Cardiac septum (tissue), 1 donor: ENCODE data around the gene PRKCA. TPM values are rescaled to one million over a fixed set of nuclear protein-coding genes. Genes with fewer than 3 reads are reported as not detected.

Experiments used
- DNase-seq: peaks from one replicate; pipeline ENCODE4 v3.0.0-alpha.2; 2020; ENCODE audit warnings: low spot score
- intact Hi-C: fragments of 100-400 bp; cut with DNase I; formaldehyde crosslinking; loops from one replicate; pipeline ENCODE4 v1.14.0; 2022
- total RNA-seq: library from RNA; stranded (reverse); fragmentation: NEBNext Ultra II Directional; extraction: Animal tissue kit (Norgen Biotek cat#: 25700); gene quantifications from one replicate; pipeline ENCODE4 v1.2.1, GENCODE V29; 2021
- donor health status: DM: no; HTN: no; CAD: no.

PRKCA gene
- total RNA-seq, 1 donor from 2014 or later: 15.0 TPM

- DNase-seq: no peak
- intact Hi-C loops: no loop called here
Observed at GRCh38 chr17:66403846-66404556, 101.6 kb downstream of the PRKCA start.

- intact Hi-C loops: no loop called here
- DNase-seq: no peak
Observed at GRCh38 chr17:66405836-66406677, 103.6 kb downstream of the PRKCA start.

DNA sequence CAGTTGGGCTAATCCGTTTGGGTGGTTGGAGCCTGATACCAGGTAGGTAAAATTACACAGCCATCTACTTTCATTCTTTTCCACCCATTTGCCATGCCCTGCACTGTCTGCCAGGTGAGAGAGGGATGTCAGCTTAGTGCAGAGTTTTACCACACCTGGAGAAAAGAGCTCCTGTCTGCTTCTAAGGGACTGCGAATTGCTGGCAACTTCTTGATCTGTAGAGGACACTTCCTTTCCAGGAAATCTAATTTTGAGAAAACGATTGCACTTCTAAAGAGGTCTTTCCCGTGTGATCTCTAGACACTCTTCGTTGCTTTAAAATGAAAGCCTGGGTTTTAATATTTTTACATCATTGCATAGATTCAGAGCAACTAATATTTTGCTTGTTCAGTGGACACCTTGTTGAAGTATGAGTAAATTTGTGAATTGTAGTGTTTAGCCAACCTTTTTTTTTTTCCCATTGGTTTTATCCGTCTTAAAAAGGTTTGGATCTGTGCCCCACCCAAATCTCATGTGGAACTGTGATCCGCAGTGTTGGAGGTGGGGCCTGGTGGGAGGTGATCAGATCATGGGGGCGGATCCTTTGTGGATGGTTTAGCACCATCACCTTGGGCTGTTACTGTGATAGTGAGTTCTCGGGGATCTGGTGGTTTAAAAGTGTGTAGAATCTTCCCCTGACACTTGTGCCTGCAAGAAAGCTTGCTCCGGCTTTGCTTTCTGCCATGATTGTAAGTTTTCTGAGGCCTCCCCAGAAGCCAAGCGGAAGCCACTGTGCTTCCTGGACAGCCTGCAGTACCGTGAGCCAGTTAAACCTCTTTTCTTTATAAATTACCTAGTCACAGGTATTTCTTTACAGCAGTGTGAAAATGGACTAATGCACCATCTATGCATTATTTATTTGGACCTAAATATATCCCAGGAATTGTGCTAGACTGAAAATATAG is 104.6 kb downstream of the PRKCA start:
- intact Hi-C loops: no loop called here
- no peak for DNase-seq

- no peak for DNase-seq
- intact Hi-C loops: no loop called here
Observed at GRCh38 chr17:66407864-66408263, 105.5 kb downstream of the PRKCA start.

DNA sequence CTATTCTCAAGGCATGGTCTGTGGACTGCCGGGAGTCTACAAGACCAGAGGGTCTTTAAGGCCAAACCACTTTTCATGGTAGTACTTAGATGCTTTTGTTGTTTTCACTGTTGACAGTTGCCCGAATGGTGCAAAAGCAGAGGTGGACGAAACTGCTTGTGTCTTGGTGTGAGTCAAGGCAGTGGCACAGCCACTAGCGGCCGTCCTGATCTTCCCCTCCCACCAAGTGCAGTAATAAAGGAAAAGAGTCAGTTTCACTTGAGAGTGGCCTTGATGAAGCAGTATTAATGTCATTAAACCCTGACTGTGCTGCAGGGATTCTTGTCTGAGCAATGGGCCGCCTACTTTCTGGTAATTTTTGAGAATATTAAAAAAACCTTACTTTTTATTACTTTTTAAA is 109.1 kb downstream of the PRKCA start:
- intact Hi-C loops: no loop called here
- no peak for DNase-seq

DNA sequence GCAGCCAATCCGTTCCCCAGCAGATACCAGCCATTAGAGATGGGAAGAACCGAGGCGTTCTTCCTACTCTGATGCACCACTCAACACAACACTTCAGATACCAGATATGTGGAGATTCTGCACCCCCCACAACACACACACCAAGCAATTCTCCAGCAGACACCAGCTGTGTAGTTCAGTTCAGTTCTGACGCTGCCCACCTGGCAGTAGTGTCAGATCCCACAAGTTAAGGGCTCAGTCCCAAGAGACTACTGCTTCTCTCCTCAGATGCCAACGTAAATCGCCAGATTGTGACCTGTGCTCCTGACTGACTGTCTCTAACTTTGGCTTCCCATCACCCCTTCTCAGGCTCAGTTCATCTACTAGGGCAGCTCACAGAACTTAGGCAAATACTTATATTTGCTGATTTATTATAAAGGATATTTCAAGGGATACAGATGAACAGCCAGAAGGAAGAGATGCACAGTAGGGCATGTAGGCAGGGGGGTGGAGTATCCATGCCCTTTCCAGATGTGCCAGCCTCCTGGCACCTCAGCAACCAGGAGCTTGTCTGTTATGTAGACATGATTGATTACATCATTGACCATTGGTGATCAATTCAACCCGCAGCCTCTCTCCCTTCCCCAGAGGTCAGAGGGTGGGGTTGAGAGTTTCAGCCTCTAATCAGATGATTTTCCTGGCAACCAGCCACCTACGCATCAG is 110.6 kb downstream of the PRKCA start:
- no peak for DNase-seq
- intact Hi-C loops: no loop called here

DNA sequence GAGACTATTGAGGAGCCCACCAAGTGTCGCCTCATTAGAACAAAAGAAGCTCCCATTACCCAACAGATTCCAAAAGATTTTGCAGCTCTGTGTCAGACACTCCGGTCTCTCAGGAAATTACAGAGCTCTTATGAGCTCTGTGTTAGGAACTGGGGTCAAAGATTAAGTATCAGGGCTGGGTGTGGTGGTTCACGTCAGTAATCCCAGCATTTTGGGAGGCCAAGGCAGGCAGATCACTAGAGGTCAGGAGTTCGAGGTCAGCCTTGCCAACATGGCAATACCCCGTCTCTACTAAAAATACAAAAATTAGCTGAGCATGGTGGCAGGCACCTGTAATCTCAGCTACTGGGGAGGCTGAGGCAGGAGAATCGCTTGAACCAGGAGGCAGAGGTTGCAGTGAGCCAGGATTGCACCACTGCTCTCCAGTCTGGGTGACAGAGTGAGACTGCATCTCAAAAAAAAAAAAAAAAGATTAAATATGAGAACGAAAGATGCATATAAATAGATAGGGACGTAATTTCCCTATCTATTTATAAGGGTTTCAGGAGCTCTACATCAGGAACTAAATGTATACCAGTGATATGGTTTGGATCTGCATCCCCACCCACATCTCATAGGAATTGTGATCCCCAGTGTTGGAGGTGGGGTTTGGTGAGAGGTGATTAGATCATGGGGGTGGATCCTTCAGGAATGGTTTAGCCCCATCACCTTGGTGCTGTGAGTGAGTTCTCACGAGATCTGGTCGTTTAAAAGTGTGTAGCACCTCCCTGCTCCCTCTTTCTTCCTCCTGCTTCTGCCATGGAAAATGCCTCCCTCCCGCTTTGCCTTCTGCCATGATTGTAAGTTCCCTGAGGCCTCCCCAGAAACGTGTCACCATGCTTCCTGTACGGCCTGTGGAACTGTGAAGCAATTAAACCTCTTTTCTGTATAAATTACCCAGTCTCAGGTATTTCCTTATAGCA is 111.4 kb downstream of the PRKCA start:
- intact Hi-C loops: no loop called here
- DNase-seq: no peak

DNA sequence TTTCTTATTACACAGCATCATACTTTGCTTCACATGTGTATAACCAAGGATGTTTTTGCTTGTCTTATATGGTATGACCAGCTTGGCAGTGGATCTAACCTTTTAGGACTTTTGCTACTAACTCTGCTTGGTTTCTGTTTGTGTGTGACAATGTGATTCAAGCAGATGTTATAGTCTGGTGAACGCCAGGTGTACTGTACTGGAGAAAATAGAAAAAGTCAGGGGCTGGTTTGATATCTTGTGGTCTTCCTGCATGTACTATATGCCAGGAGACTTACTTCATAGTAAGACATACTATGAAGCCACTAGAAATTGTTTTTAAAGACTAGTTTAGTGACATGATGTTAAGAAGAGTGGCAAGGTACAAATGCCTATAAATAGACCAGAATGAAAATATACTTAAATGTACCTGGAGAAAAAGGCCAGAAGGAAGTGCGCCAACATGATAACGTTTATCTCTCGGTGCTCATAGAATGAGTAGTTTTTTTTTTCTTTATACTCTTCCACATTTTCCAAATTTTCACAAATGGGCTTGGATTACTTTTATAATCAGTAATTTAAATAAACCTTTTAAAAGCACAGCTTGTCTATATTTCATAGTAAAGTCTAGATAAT is 112.3 kb downstream of the PRKCA start:
- DNase-seq: no peak
- intact Hi-C loops: no loop called here

DNA sequence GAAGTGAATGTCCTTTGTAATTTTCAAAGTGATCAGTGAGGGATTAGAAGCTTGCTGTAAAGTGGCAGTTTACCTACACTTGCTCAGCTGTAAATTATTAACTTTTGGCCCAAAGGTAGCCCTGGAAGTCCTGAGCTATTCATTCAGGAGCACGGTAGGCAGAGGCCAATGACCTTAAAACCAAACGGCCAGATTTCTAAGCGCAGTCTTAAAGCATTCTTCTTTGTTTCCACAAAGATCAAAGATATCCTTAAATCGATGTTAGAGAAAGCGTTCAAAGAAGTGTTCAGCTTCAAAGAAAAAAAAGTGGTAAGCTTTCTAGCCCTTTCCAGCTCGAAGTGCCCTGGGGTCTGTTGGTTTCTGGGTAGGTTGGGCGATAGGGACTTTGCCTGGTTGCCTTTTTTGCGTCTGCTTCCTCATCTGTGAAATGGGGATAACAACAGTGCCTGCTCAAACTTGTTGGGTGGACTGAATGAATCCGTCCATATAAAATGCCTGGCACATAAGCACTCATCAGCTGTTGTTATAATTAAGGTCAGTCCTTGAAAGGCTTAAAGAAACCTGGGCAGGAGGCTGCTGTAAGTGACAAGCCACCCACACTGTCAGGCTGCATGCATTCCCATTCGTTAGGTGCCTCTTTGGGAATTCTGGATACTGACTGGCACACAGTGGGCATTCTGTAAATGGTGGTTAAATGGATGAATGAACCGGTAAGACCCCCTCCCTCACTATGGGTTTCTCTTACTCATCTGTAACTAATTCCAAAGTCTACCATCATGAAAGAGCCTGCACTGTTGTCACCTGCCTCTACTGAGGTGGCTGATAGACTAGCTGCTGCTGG is 113.2 kb downstream of the PRKCA start:
- no peak for DNase-seq
- intact Hi-C loops: no loop called here

DNA sequence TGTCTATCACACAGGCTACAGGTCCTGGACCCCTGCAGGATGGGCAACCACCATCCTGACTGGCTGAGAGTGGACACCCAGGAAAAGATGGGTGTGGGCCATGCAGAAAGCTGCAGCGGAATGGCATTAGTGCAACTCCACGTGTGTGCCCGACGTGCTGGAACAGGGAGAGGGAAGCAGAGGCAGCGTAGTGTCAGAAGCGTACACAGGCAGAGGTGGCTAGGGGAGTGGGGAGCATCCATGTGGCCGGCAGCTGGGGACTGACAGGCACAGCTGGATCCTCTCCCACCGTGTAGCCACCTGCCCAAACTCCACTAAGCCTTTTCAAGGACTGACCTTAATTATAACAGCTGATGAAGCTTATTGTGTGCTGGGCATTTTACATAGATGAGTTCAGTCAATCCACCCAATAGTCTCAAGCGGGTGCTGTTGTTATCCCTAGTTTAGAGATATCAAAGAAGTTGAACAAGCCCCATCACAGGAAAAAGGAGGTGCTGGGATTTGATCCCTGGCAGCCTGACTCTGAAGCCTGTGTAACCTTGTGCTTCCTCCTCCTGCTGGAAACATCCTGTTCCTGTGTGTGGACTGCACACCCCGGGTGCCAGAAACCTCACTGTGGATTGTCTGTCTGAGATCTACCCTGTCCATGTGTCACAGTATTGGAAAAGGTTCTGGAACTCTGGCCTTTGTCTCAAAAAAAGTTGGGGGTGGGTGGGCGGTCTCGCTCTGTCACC is 114.0 kb downstream of the PRKCA start:
- DNase-seq: no peak
- intact Hi-C loops: no loop called here

GRCh38 chr17:66417300-66417719 is 114.9 kb downstream of the PRKCA start:
- DNase-seq: no peak
- intact Hi-C loops: no loop called here

DNA sequence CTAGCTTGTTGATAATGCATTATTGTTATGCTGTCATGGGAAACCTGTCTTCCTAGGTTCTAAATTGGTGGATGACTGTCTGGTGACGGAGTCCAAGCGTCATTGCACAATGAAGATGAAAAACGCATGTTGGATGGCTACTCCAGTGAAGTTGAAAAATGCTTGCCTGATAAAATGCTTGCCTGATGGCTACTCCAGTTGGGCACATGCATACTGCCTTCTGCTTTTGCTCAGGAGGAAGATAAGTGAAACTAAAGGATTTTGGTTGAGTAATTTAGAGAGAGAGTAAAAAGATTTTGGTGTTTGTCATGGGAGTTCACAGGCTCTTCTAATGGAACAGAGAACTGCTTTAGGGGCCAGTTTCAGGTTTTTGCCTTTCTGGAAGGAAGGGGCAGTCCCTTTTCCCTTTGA is 118.6 kb downstream of the PRKCA start:
- intact Hi-C loops: no loop called here

DNA sequence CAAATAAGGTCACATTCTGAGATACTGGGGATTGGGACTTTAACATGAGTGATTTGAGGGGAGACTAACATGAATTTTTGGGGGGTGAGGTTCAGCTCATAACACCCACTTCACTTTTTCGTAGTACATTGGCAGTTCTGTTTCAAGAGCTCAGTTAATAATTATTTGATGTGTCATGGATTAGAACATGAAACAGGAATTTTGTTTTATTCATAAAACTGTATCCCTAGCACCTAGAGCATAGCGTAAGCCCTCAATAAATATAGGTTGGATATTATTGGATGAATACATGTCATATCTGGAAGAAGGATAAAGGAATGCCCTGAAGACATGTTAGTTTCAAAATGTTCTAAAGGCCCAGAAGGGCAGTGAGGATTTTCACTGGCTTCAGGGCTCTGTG is 119.8 kb downstream of the PRKCA start:
- DNase-seq: no peak
- intact Hi-C loops: no loop called here

More for the DNA sequence above, 118.6 kb downstream of the PRKCA start:
- no peak for DNase-seq

DNA sequence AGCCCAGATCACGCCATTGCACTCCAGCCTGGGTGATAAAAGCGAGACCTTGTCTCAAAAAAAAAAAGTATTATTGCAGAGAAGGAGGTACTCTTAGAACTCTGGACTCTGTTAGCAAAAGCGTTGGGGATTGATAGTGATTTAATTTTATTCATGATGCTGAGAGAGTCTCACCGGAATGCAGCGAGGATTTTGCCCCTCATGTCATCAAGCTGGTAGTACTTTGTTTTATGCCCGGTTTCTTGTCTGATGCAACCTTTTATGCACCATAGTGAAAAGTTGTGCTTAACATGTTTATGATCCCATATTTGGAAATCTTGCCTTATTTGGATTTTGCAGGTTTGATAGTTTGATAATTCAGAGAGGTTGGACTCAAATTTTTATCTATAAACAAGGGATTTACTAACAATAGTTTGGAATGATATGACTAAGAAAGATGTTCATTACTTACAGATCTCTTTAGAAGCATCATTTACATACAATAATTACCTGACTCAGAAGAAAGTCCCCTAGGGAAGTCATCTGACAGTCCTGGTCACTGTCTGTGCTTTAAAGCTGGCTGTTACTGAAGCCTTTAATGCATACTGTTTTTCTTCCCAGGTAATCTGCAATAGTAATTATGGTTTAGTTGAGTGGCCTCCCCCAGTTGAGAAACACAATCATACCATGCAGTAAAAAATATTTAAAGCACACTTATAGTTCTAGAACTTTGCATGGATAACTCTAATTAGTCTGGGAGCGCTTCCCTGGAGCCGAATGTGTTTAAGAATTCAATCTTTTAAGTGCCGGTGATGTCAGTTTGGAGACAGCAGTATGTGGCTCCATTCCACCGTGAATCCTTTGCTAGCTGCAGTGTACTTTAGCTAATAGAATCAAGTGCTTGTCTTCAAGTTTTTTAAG is 120.9 kb downstream of the PRKCA start:
- intact Hi-C loops: no loop called here

DNA sequence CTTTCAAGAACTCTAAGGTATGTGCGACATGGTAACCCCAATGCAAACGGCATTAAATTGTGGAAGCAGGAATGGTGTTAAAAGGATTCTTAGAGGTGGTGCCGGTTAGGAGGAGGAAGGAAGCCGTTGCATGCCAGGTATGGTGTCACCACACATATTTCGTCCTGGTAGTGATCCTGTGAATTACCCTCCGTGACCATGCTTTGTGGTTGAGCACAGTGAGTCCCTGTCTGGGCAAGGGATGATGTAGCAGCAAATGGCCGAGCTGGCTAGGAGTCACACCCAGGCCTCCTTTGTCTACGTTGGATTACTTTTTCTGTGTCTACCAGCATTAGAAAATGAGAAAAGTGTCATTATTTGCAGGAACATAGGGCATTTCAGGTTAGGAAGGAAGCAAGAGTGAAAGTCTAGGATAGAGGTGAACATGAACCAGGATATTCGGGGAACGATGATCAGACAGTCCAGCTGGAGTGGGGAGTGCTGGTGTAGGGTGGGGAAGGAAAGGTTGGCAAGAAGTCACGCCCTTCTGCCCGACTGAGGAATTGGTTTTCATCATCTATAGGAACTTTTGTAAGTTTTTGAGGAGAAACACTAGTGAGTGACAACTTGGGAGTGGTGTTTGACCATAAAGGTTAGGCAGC is 123.5 kb downstream of the PRKCA start:
- DNase-seq: no peak
- intact Hi-C loops: no loop called here

More for the DNA sequence above, 120.9 kb downstream of the PRKCA start:
- no peak for DNase-seq
